H9 (cell line): ENCODE data around the gene SLC39A12. TPM values are rescaled to one million over a fixed set of nuclear protein-coding genes. Genes with fewer than 3 reads are reported as not detected.

ENCODE experiments used
- DNase-seq: peaks from one replicate; pipeline ENCODE4 v3.0.0-alpha.2; 2017
- H2AFZ ChIP-seq: one replicate; pipeline ENCODE4 v1.6.1; 2013; ENCODE audit warnings: mild to moderate bottlenecking, low read length, control low read depth, moderate library complexity
- H2AK5ac ChIP-seq: 2 replicates; pipeline ENCODE4 v1.6.1; 2013; ENCODE audit warnings: low read length, control low read depth, mixed read lengths; ENCODE audit not compliant: insufficient read length
- H2BK120ac ChIP-seq: one replicate; pipeline ENCODE4 v1.6.1; 2013; ENCODE audit warnings: low read depth, mild to moderate bottlenecking, low read length, control low read depth, inconsistent platforms; ENCODE audit not compliant: poor library complexity, severe bottlenecking
- H2BK12ac ChIP-seq: 2 replicates; pipeline ENCODE4 v1.6.1; 2013; ENCODE audit warnings: low read length, control low read depth, mixed read lengths, low read depth; ENCODE audit not compliant: insufficient read length
- H2BK15ac ChIP-seq: 2 replicates; pipeline ENCODE4 v1.6.1; 2013; ENCODE audit warnings: low read depth, low read length, control low read depth
- H2BK20ac ChIP-seq: one replicate; pipeline ENCODE4 v1.6.1; 2013; ENCODE audit warnings: low read depth, mild to moderate bottlenecking, low read length, control low read depth, inconsistent platforms; ENCODE audit not compliant: poor library complexity, severe bottlenecking
- H2BK5ac ChIP-seq: 2 replicates; pipeline ENCODE4 v1.6.1; 2013; ENCODE audit warnings: low read length, control low read depth, mixed read lengths; ENCODE audit not compliant: insufficient read length
- H3K14ac ChIP-seq: 2 replicates; pipeline ENCODE4 v1.6.1; 2013; ENCODE audit warnings: low read length, control low read depth; ENCODE audit not compliant: insufficient read depth
- H3K18ac ChIP-seq: 2 replicates; pipeline ENCODE4 v1.6.1; 2013; ENCODE audit warnings: low read depth, mild to moderate bottlenecking, mixed read lengths, low read length, control low read depth; ENCODE audit not compliant: insufficient read length
- H3K23ac ChIP-seq: 2 replicates; pipeline ENCODE4 v1.6.1; 2013; ENCODE audit warnings: low read length, control low read depth, mixed read lengths, low read depth; ENCODE audit not compliant: insufficient read length
- H3K23me2 ChIP-seq: 2 replicates; pipeline ENCODE4 v1.6.1; 2013; ENCODE audit warnings: low read depth, mild to moderate bottlenecking, mixed read lengths, low read length, control low read depth; ENCODE audit not compliant: insufficient read length, poor library complexity, severe bottlenecking
- H3K27ac ChIP-seq: 2 replicates; pipeline ENCODE4 v1.5.1; 2013; ENCODE audit warnings: low read length, control low read depth, mixed read lengths, low read depth; ENCODE audit not compliant: insufficient read length
- H3K27me3 ChIP-seq: 2 replicates; pipeline ENCODE4 v1.6.1; 2013; ENCODE audit warnings: low read length, control low read depth, inconsistent platforms; ENCODE audit not compliant: insufficient read depth
- H3K4ac ChIP-seq: 2 replicates; pipeline ENCODE4 v1.6.1; 2013; ENCODE audit warnings: low read depth, mild to moderate bottlenecking, control low read depth, inconsistent platforms, low read length, moderate library complexity
- H3K4me1 ChIP-seq: 2 replicates; pipeline ENCODE4 v1.6.1; 2013; ENCODE audit warnings: low read length, control low read depth, inconsistent platforms; ENCODE audit not compliant: insufficient read depth
- H3K4me2 ChIP-seq: 2 replicates; pipeline ENCODE4 v1.6.1; 2013; ENCODE audit warnings: low read length, control low read depth, mixed read lengths; ENCODE audit not compliant: insufficient read length, insufficient read depth
- H3K56ac ChIP-seq: 2 replicates; pipeline ENCODE4 v1.6.1; 2013; ENCODE audit warnings: low read depth, mild to moderate bottlenecking, mixed read lengths, low read length, control low read depth; ENCODE audit not compliant: insufficient read length
- H3K79me1 ChIP-seq: 2 replicates; pipeline ENCODE4 v1.6.1; 2013; ENCODE audit warnings: low read depth, mild to moderate bottlenecking, moderate library complexity, low read length, control low read depth, inconsistent platforms; ENCODE audit not compliant: insufficient read depth, poor library complexity, severe bottlenecking
- H3K79me2 ChIP-seq: 2 replicates; pipeline ENCODE4 v1.6.1; 2013; ENCODE audit warnings: low read length, control low read depth, inconsistent platforms; ENCODE audit not compliant: insufficient read depth
- H3K9ac ChIP-seq: 2 replicates; pipeline ENCODE4 v1.6.1; 2013; ENCODE audit warnings: low read length, control low read depth, mixed read lengths; ENCODE audit not compliant: insufficient read length; ENCODE audit errors: extremely low read depth
- H3K9me3 ChIP-seq: one replicate; pipeline ENCODE4 v1.6.1; 2013; ENCODE audit warnings: low read depth, low read length, inconsistent platforms; ENCODE audit not compliant: control insufficient read depth
- H3T11ph ChIP-seq: one replicate; pipeline ENCODE4 v1.6.1; 2013; ENCODE audit warnings: mild to moderate bottlenecking, low read length, control low read depth, inconsistent platforms
- H4K20me1 ChIP-seq: one replicate; pipeline ENCODE4 v1.6.1; 2013; ENCODE audit not compliant: control insufficient read depth, insufficient read length, insufficient read depth
- H4K5ac ChIP-seq: 2 replicates; pipeline ENCODE4 v1.6.1; 2013; ENCODE audit warnings: low read depth, mild to moderate bottlenecking, mixed read lengths, low read length, control low read depth; ENCODE audit not compliant: insufficient read length
- H4K8ac ChIP-seq: replicated peaks from 2 replicates; pipeline ENCODE4 v1.6.1; 2013; ENCODE audit warnings: low read length, control low read depth, mixed read lengths, low read depth; ENCODE audit not compliant: insufficient read length
- H4K91ac ChIP-seq: 2 replicates; pipeline ENCODE4 v1.6.1; 2013; ENCODE audit warnings: low read depth, mild to moderate bottlenecking, moderate library complexity, mixed read lengths, low read length, control low read depth; ENCODE audit not compliant: insufficient read length
- H3K27ac Mint-ChIP-seq, 3 experiments: 2 replicates in 2 of 3; 3 replicates in 1 of 3; pipeline ENCODE4 v1.8.0; 2020 to 2021; ENCODE audit warnings: mixed read lengths in 3 of 3, mild to moderate bottlenecking in 1 of 3, moderate library complexity in 1 of 3
- H3K27me3 Mint-ChIP-seq: 2 replicates; pipeline ENCODE4 v1.8.0; 2021; ENCODE audit warnings: low read depth, mild to moderate bottlenecking, moderate library complexity, mixed read lengths
- H3K36me3 Mint-ChIP-seq, 3 experiments: 2 replicates in 2 of 3; 3 replicates in 1 of 3; pipeline ENCODE4 v1.8.0; 2020 to 2021; ENCODE audit warnings: low read depth in 3 of 3, mixed read lengths in 3 of 3; ENCODE audit not compliant: insufficient read depth in 1 of 3
- H3K4me1 Mint-ChIP-seq, 2 experiments: 2 replicates each; pipeline ENCODE4 v1.8.0; 2020; ENCODE audit warnings: mixed read lengths in 2 of 2
- H3K4me3 Mint-ChIP-seq, 2 experiments: 2 replicates in 1 of 2; 3 replicates in 1 of 2; pipeline ENCODE4 v1.8.0; 2020 to 2021; ENCODE audit warnings: mild to moderate bottlenecking in 2 of 2, mixed read lengths in 2 of 2, moderate library complexity in 1 of 2
- H3K9me3 Mint-ChIP-seq, 2 experiments: 2 replicates in 1 of 2; 3 replicates in 1 of 2; pipeline ENCODE4 v1.8.0; 2020; ENCODE audit warnings: mild to moderate bottlenecking in 2 of 2, mixed read lengths in 2 of 2, moderate library complexity in 1 of 2
- CTCF ChIP-seq: fragments of 200-600 bp; sonication (generic); conservative IDR thresholded peaks from 3 replicates; pipeline ENCODE4 v1.8.0; 2021; ENCODE audit warnings: antibody characterized with exemption, mild to moderate bottlenecking
- WGBS: extraction: QIAGEN DNeasy Blood & Tissue Kit; methylation state at CpG from one replicate; pipeline ENCODE4 v1.1.7; 2013; ENCODE audit warnings: missing lambda C conversion rate, low lambda C conversion rate, mixed read lengths; ENCODE audit not compliant: insufficient read length; ENCODE audit errors: extremely low coverage; 5-methylcytosine and 5-hydroxymethylcytosine counted together
- total RNA-seq: library from RNA; stranded (reverse); gene quantifications from 2 replicates; pipeline ENCODE4 v1.2.1, GENCODE V29; 2021

The SLC39A12 gene
- total RNA-seq, 1 experiment from 2014 or later, result not detected

GRCh38 chr10:18005445-18005780, 53.7 kb downstream of the SLC39A12 start:
- no peaks in the 10 kb centered on the region for H3K79me2 ChIP-seq
- no peak overlapping the region for H2AK5ac ChIP-seq
- no peak overlapping the region for H3K4me2 ChIP-seq
- H2BK5ac ChIP-seq, result no peak overlapping the region
- no peaks in the 10 kb centered on the region for H3K9me3 ChIP-seq
- Mint-ChIP-seq H3K27ac (peak overlapping the region in 1 of 3 experiments; percentile 88; a peak in 1 of 7 replicates), H3K4me1 (peaks cover 19 to 26% of the 10 kb centered on the region in 2 experiments), H3K9me3 (no peaks in the 10 kb centered on the region), H3K4me3 (no peak overlapping the region), H3K27me3 (peaks cover 2% of the 10 kb centered on the region; the same call in 1 of the 2 replicates), H3K36me3 (no peaks in the 10 kb centered on the region)
- H3K27me3 ChIP-seq, result no peaks in the 10 kb centered on the region
- no peak overlapping the region for H3K23ac ChIP-seq
- no peak overlapping the region for H4K5ac ChIP-seq
- H4K8ac ChIP-seq, result no peak overlapping the region
- H3K14ac ChIP-seq, result no peak overlapping the region
- no peak for DNase-seq
- no peak overlapping the region for H2BK120ac ChIP-seq
- no peak overlapping the region for H3K56ac ChIP-seq
- H2BK20ac ChIP-seq, result no peak overlapping the region
- peak overlapping the region; percentile 49 for H2AFZ ChIP-seq
- H3K27ac ChIP-seq, result no peak overlapping the region
- no peak for TF ChIP-seq CTCF
- no peak overlapping the region for H3K9ac ChIP-seq
- H4K20me1 ChIP-seq, result no peaks in the 10 kb centered on the region
- H3K79me1 ChIP-seq, result no peaks in the 10 kb centered on the region
- no peaks in the 10 kb centered on the region for H3K23me2 ChIP-seq
- H3K4me1 ChIP-seq, result peaks cover 4% of the 10 kb centered on the region; the same call in 1 of the 2 replicates
- no peak overlapping the region for H4K91ac ChIP-seq
- no CpG with 5 or more reads among the region's 3 CpGs for WGBS
- no peak overlapping the region for H3K18ac ChIP-seq
- H2BK15ac ChIP-seq, result no peak overlapping the region
- no peak overlapping the region for H2BK12ac ChIP-seq
- no peak overlapping the region for H3T11ph ChIP-seq
- no peak overlapping the region for H3K4ac ChIP-seq
